WTC11 (cell line): Measurements from ENCODE around the gene TMIGD1.

Experiments used
- CTCF ChIP-seq: fragments of 200-600 bp; IDR thresholded peaks from 2 replicates; pipeline ENCODE4 v1.8.0; 2022; ENCODE audit warnings: antibody characterized with exemption
- NR2C2 ChIP-seq: sonication (generic); formaldehyde crosslinking; IDR thresholded peaks from 2 replicates; pipeline ENCODE4 v1.8.0; 2022; ENCODE audit warnings: mild to moderate bottlenecking, missing genetic modification reagents
- NR3C1 ChIP-seq: sonication (generic); formaldehyde crosslinking; conservative IDR thresholded peaks from 2 replicates; pipeline ENCODE4 v1.8.1; 2023; ENCODE audit warnings: low read depth, mild to moderate bottlenecking, missing genetic modification reagents
- SP1 ChIP-seq: sonication (generic); formaldehyde crosslinking; conservative IDR thresholded peaks from 2 replicates; pipeline ENCODE4 v1.8.1; 2022; ENCODE audit warnings: missing genetic modification reagents
- TCF7 ChIP-seq: sonication (generic); formaldehyde crosslinking; IDR thresholded peaks from 2 replicates; pipeline ENCODE4 v1.8.0; 2022; ENCODE audit warnings: mild to moderate bottlenecking, low read depth, missing genetic modification reagents, moderate library complexity
- ZNF263 ChIP-seq: sonication (generic); formaldehyde crosslinking; IDR thresholded peaks from 2 replicates; pipeline ENCODE4 v1.8.1; 2022; ENCODE audit warnings: low read depth, mild to moderate bottlenecking, moderate library complexity, missing genetic modification reagents

- TF ChIP-seq CTCF (no peak), NR2C2 (CRISPR knock-in tag) (no peak), TCF7 (no peak), NR3C1 (no peak), ZNF263 (no peak), SP1 (CRISPR knock-in tag) (no peak)
Observed at GRCh38 chr17:30318155-30318554, 15.7 kb downstream of the TMIGD1 start.
